ENCODE measurements around the gene CST4. TPM values are rescaled to one million over a fixed set of nuclear protein-coding genes. Genes with fewer than 3 reads are reported as not detected.
A peak's percentile ranks its signal among the peaks of the same experiment; 100 is the strongest.
"Not testable (repeated sequence)": the region's sequence is repeated elsewhere in the genome, so short reads cannot be mapped to it uniquely, and the experiment has no call there.

CST4 gene
- total RNA-seq, 2 experiments from 2014 or later: not detected

- Mint-ChIP-seq H3K27ac (no peak overlapping the region), H3K4me1 (no peaks in the 10 kb centered on the region), H3K27me3 (peaks cover 9% of the 10 kb centered on the region), H3K4me3 (no peak overlapping the region), H3K36me3 (ENCODE audit: low read depth) (no peaks in the 10 kb centered on the region), H3K9me3 (no peaks in the 10 kb centered on the region)
- ChIA-PET POLR2A (no interaction called here), CTCF (no interaction called here)
- DNase-seq: no peak
Measured at GRCh38 chr20:23680146-23680545, 8.7 kb downstream of the CST4 start.

- CTCF ChIA-PET: no interaction called here
- H3K36me3 Mint-ChIP-seq (ENCODE audit: low read depth): no peaks in the 10 kb centered on the region
- H3K27ac Mint-ChIP-seq: no peak overlapping the region
- no peak overlapping the region for H3K4me3 Mint-ChIP-seq
- no peaks in the 10 kb centered on the region for H3K4me1 Mint-ChIP-seq
- POLR2A ChIA-PET: no interaction called here
- H3K27me3 Mint-ChIP-seq: peaks cover 9% of the 10 kb centered on the region
- DNase-seq: no peak
- H3K9me3 Mint-ChIP-seq: no peaks in the 10 kb centered on the region
Measured at GRCh38 chr20:23679133-23680092, 9.4 kb downstream of the CST4 start.

GRCh38 chr20:23673209-23673608 lies 15.6 kb downstream of the CST4 start:
- Mint-ChIP-seq H3K36me3 (ENCODE audit: low read depth) (no peaks in the 10 kb centered on the region), H3K27ac (no peak overlapping the region), H3K9me3 (no peaks in the 10 kb centered on the region), H3K4me3 (no peak overlapping the region), H3K4me1 (no peaks in the 10 kb centered on the region), H3K27me3 (peaks cover 8% of the 10 kb centered on the region)
- ChIA-PET CTCF (no interaction called here), POLR2A (no interaction called here)
- DNase-seq: no peak

- Mint-ChIP-seq H3K27ac (no peak overlapping the region), H3K4me3 (no peak overlapping the region), H3K9me3 (no peaks in the 10 kb centered on the region), H3K27me3 (peaks cover 5% of the 10 kb centered on the region), H3K36me3 (ENCODE audit: low read depth) (no peaks in the 10 kb centered on the region), H3K4me1 (no peaks in the 10 kb centered on the region)
- ChIA-PET POLR2A (no interaction called here), CTCF (no interaction called here)
- no peak for DNase-seq
Measured at GRCh38 chr20:23672158-23672557, 16.7 kb downstream of the CST4 start.

GRCh38 chr20:23671479-23671878 lies 17.4 kb downstream of the CST4 start:
- POLR2A ChIA-PET: no interaction called here
- H3K4me3 Mint-ChIP-seq: no peak overlapping the region
- CTCF ChIA-PET: no interaction called here
- no peaks in the 10 kb centered on the region for H3K4me1 Mint-ChIP-seq
- H3K36me3 Mint-ChIP-seq (ENCODE audit: low read depth): no peaks in the 10 kb centered on the region
- H3K27me3 Mint-ChIP-seq: peaks cover 3% of the 10 kb centered on the region
- DNase-seq: no peak
- H3K9me3 Mint-ChIP-seq: no peaks in the 10 kb centered on the region
- H3K27ac Mint-ChIP-seq: no peak overlapping the region

GRCh38 chr20:23670361-23670760 lies 18.5 kb downstream of the CST4 start:
- POLR2A ChIA-PET: no interaction called here
- Mint-ChIP-seq H3K4me1 (no peaks in the 10 kb centered on the region), H3K36me3 (ENCODE audit: low read depth) (no peaks in the 10 kb centered on the region), H3K4me3 (no peak overlapping the region), H3K27ac (no peak overlapping the region), H3K9me3 (no peaks in the 10 kb centered on the region), H3K27me3 (peaks cover 2% of the 10 kb centered on the region)
- DNase-seq: no peak
- CTCF ChIA-PET: interaction anchor here (0.6 kb wide), 1 partner anchor 588 kb away, joined by 3 read pairs; no protein-coding TSS in a partner anchor

- no peak overlapping the region for H3K4me3 Mint-ChIP-seq
- H3K9me3 Mint-ChIP-seq: no peaks in the 10 kb centered on the region
- H3K4me1 Mint-ChIP-seq: no peaks in the 10 kb centered on the region
- no peak for DNase-seq
- CTCF ChIA-PET: no interaction called here
- H3K27ac Mint-ChIP-seq: no peak overlapping the region
- H3K36me3 Mint-ChIP-seq (ENCODE audit: low read depth): no peaks in the 10 kb centered on the region
- POLR2A ChIA-PET: no interaction called here
- H3K27me3 Mint-ChIP-seq: peaks cover 2% of the 10 kb centered on the region
Measured at GRCh38 chr20:23669866-23670265, 19.0 kb downstream of the CST4 start.

- Mint-ChIP-seq H3K27me3 (peaks cover 2% of the 10 kb centered on the region), H3K27ac (no peak overlapping the region), H3K9me3 (no peaks in the 10 kb centered on the region), H3K36me3 (ENCODE audit: low read depth) (no peaks in the 10 kb centered on the region), H3K4me1 (no peaks in the 10 kb centered on the region), H3K4me3 (no peak overlapping the region)
- DNase-seq: no peak
- POLR2A ChIA-PET: no interaction called here
- CTCF ChIA-PET: interaction anchor here (1.5 kb wide), 1 partner anchor 21 kb away, joined by 3 read pairs; no protein-coding TSS in a partner anchor
Measured at GRCh38 chr20:23669327-23669726, 19.5 kb downstream of the CST4 start.

- H3K4me1 Mint-ChIP-seq: no peaks in the 10 kb centered on the region
- H3K4me3 Mint-ChIP-seq: no peak overlapping the region
- H3K27ac Mint-ChIP-seq: no peak overlapping the region
- ChIA-PET CTCF (interaction anchor here (1.5 kb wide), 1 partner anchor 20 kb away, joined by 3 read pairs; no protein-coding TSS in a partner anchor), POLR2A (no interaction called here)
- no peaks in the 10 kb centered on the region for H3K36me3 Mint-ChIP-seq (ENCODE audit: low read depth)
- peaks cover 4% of the 10 kb centered on the region for H3K27me3 Mint-ChIP-seq
- no peaks in the 10 kb centered on the region for H3K9me3 Mint-ChIP-seq
- peak; percentile 42 for DNase-seq
Measured at GRCh38 chr20:23668477-23668951, 20.3 kb downstream of the CST4 start.

GRCh38 chr20:23667666-23668065 lies 21.2 kb downstream of the CST4 start:
- no peaks in the 10 kb centered on the region for H3K9me3 Mint-ChIP-seq
- CTCF ChIA-PET: no interaction called here

GRCh38 chr20:23666698-23667097 lies 22.1 kb downstream of the CST4 start:
- DNase-seq: no peak
- Mint-ChIP-seq H3K9me3 (no peaks in the 10 kb centered on the region), H3K4me1 (no peaks in the 10 kb centered on the region), H3K27me3 (peaks cover 2% of the 10 kb centered on the region), H3K4me3 (no peak overlapping the region), H3K36me3 (ENCODE audit: low read depth) (no peaks in the 10 kb centered on the region), H3K27ac (no peak overlapping the region)
- ChIA-PET CTCF (no interaction called here), POLR2A (no interaction called here)

More at GRCh38 chr20:23667666-23668065, 21.2 kb downstream of the CST4 start:
- Mint-ChIP-seq H3K36me3 (ENCODE audit: low read depth) (no peaks in the 10 kb centered on the region), H3K4me1 (no peaks in the 10 kb centered on the region), H3K4me3 (no peak overlapping the region), H3K27ac (no peak overlapping the region), H3K27me3 (peaks cover 2% of the 10 kb centered on the region)
- POLR2A ChIA-PET: no interaction called here
- no peak for DNase-seq

- CTCF ChIA-PET: no interaction called here
- POLR2A ChIA-PET: no interaction called here
Measured at GRCh38 chr20:23666189-23666588, 22.6 kb downstream of the CST4 start.

GRCh38 chr20:23664954-23665353 lies 23.9 kb downstream of the CST4 start:
- no peak overlapping the region for H3K27ac Mint-ChIP-seq
- H3K4me3 Mint-ChIP-seq: no peak overlapping the region
- no peaks in the 10 kb centered on the region for H3K36me3 Mint-ChIP-seq (ENCODE audit: low read depth)
- CTCF ChIA-PET: no interaction called here
- DNase-seq: no peak
- H3K27me3 Mint-ChIP-seq: peaks cover 3% of the 10 kb centered on the region
- POLR2A ChIA-PET: no interaction called here
- H3K4me1 Mint-ChIP-seq: no peaks in the 10 kb centered on the region
- no peaks in the 10 kb centered on the region for H3K9me3 Mint-ChIP-seq

More at GRCh38 chr20:23666189-23666588, 22.6 kb downstream of the CST4 start:
- no peak for DNase-seq
- no peaks in the 10 kb centered on the region for H3K9me3 Mint-ChIP-seq
- peaks cover 2% of the 10 kb centered on the region for H3K27me3 Mint-ChIP-seq
- H3K36me3 Mint-ChIP-seq (ENCODE audit: low read depth): no peaks in the 10 kb centered on the region
- no peak overlapping the region for H3K4me3 Mint-ChIP-seq
- H3K27ac Mint-ChIP-seq: no peak overlapping the region
- H3K4me1 Mint-ChIP-seq: no peaks in the 10 kb centered on the region

GRCh38 chr20:23664046-23664445 lies 24.8 kb downstream of the CST4 start:
- H3K4me1 Mint-ChIP-seq; CTCF ChIA-PET; H3K4me3 Mint-ChIP-seq; POLR2A ChIA-PET; H3K27ac Mint-ChIP-seq; H3K9me3 Mint-ChIP-seq; H3K36me3 Mint-ChIP-seq (ENCODE audit: low read depth); DNase-seq; H3K27me3 Mint-ChIP-seq: not testable (repeated sequence)
